Stimulated activated CD8-positive, alpha-beta memory T cell treated with anti-CD3 and anti-CD28 coated beads, Interleukin-12 subunit alpha, Interleukin-12 subunit beta, amount 100 ng/mL, for 4 hours (primary cell): Measurements from ENCODE around the gene RPUSD2.

Experiments
- DNase-seq: peaks from one replicate; pipeline ENCODE4 v3.0.0-alpha.2; 2020; ENCODE audit warnings: low read depth

RPUSD2 gene, protein sequence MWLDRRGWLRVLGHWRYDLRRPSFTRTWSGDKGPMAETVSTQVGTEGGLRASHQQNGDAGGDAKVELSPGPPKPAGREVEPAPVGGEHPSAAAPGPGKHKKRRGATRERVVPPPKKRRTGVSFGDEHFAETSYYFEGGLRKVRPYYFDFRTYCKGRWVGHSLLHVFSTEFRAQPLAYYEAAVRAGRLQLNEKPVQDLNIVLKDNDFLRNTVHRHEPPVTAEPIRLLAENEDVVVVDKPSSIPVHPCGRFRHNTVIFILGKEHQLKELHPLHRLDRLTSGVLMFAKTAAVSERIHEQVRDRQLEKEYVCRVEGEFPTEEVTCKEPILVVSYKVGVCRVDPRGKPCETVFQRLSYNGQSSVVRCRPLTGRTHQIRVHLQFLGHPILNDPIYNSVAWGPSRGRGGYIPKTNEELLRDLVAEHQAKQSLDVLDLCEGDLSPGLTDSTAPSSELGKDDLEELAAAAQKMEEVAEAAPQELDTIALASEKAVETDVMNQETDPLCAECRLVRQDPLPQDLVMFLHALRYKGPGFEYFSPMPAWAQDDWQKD

DNA sequence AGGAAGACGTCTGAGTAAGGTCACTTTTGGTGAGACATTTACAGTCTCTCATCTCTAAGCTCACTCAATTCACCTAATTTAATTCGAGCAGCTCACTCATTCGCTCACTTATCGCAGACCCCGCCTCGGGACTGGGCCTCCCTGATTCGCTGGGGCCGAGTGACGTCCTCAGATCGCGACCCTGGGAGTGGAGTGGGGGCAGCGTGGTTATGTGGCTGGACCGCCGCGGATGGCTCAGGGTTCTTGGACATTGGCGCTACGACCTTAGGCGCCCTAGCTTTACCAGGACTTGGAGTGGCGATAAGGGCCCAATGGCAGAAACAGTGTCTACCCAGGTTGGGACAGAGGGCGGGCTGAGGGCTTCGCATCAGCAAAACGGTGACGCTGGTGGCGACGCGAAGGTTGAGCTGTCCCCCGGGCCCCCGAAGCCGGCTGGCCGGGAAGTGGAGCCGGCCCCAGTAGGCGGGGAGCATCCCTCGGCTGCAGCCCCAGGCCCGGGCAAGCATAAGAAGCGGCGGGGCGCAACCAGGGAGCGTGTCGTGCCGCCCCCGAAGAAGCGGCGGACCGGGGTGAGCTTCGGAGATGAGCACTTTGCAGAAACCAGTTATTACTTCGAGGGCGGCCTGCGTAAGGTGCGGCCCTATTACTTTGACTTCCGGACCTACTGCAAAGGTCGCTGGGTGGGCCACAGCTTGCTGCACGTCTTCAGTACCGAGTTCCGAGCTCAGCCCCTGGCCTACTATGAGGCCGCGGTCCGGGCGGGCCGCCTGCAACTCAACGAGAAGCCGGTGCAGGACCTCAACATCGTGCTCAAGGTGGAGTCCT lies at the start of gene RPUSD2:
TSS of gene RPUSD2 (plus strand) at position 171 of the 825 bp plus-strand sequence. CDS start at position 210, 39 bp downstream.
- peak; percentile 85 for DNase-seq

GRCh38 chr15:40523611-40524010 lies 45.5 kb upstream of the RPUSD2 start:
- no peak for DNase-seq

DNA sequence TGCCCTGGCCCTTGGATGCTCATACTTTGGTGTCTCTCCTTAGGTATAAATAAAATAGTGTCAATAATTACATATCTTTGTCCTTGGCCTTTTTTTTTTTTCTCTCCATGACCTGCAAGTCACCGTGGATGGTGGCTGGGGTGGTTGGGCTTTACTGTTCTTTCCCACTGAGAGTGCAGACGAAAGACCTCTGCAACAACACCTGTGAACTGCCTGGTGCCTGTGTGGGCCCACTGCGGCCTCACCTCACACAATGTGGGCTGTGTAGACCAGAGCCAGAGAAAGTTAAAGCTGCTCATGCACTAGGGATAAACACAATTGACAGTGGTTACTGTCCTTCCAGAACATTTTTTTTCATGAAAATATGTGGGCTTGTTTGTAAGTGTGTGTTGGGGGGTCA lies 43.2 kb upstream of the RPUSD2 start:
- no peak for DNase-seq

DNA sequence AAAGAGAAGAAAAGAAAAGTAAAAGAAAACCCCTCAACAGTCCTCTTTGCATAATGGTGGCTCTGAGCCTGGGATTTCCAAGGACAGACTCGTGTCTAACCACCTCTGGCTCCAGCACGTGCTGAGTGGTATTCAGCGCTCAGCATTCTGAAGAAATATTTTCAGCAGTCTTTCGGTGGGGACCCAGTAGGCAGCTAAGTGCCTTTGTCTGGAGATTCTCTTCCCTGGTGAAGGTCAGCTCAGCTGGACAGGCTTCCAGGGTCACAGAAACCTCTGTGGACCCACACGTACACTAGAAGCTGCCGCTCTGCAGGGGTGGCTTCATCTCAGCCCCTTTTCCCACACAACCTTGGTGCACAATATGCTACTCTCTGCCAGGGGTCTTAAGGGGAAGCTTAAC lies 40.3 kb upstream of the RPUSD2 start:
- DNase-seq: no peak

DNA sequence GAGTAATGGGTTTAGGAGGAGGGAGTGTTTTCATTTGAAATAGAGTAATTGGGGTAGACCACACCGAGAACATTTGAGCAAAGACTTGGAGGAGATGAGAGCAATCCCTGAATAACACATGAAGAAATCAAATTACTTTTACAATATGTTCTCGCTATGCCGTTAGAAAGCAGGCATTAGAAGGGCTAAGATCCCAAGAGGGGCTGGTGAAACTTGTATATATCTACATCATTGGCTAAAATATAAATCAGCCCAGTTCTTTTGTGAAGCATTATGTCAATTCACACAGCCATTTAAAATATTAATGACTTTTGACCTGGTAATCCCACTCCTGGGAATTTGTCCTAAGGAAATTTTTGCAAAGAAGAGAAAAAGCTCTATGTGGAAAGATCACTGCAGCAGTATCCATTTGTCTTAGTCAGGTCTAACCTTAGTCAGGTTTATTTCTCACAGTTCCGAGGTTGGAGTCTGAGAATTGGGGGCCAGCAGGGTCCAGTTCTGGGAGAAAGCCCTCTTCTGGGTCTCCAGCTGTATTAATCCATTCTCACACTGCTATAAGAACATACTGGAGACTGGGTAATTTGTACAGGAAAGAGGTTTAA lies 35.2 kb upstream of the RPUSD2 start:
- no peak for DNase-seq

GRCh38 chr15:40534371-40534770 lies 34.7 kb upstream of the RPUSD2 start:
- no peak for DNase-seq

DNA sequence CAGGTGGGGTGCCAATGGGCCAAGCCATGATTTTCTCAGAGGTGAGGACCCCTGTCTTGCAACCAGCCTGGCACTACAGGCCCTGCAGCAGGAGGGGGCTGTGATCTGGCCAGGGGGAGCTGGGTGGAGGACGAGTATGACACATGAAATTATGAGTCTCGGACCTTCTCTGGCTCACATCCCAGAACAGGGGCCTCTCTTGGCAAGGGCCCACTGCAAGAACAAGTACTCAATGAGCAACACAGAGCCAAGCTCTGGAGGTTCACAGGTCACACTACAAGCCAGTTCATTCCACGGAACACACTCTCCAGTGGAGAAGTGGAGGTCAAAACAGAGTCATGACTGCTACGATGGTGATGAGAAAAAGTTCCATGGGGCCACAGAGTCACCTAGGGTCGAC lies 32.6 kb upstream of the RPUSD2 start:
- no peak for DNase-seq

DNA sequence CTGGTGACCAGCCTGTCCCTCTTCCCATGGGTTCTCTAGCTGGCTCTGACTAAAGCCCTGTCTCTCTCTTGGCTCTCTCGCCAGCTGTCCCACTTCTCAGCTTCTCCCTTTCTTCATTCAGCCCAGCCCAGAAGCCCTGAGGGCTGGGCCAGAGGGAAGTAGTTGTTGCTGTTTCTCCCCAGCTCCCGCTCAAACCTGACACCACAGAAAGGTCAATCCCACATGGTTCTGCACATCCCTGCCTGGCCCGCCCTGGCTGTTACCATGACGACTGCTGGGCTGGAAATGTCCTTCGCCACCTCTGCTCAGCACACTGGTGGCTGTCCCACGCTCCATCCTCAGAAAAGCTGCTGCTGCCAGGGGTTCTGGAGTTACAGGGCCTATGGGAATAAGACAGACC lies 30.1 kb upstream of the RPUSD2 start:
- no peak for DNase-seq

- DNase-seq: no peak
Observed at GRCh38 chr15:40543082-40543481, 26.0 kb upstream of the RPUSD2 start.

DNA sequence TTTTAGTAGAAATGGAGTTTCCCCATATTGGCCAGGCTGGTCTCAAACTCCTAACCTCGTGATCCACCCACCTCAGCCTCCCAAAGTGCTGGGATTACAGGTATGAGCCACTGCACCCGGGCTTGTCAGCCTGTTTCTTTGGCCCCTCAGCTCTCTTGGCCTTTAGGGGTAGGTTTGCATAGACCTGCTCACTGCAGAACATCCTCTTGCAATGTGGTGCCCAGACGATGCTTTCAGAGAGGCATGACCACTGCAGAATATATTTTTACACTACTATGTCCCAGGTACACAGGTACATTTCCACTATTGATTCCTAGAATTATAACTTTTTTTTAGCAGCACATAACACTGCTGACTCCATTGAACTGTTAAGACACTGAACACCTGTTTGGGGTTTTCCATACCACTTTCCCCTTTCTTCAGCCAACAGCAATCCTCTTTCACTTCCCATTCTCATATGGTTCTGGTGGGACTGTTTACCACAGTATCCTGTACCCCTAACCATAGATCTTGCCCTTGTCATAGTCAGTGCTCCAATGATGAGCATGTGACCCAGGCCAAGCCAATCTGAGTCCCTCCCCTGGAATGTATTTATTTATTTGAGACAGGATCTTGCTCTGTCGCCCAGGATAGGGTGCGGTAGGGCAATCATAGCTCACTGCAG lies 25.3 kb upstream of the RPUSD2 start:
- DNase-seq: no peak

GRCh38 chr15:40545457-40545856 lies 23.6 kb upstream of the RPUSD2 start:
- DNase-seq: no peak

GRCh38 chr15:40548610-40549009 lies 20.5 kb upstream of the RPUSD2 start:
- no peak for DNase-seq

DNA sequence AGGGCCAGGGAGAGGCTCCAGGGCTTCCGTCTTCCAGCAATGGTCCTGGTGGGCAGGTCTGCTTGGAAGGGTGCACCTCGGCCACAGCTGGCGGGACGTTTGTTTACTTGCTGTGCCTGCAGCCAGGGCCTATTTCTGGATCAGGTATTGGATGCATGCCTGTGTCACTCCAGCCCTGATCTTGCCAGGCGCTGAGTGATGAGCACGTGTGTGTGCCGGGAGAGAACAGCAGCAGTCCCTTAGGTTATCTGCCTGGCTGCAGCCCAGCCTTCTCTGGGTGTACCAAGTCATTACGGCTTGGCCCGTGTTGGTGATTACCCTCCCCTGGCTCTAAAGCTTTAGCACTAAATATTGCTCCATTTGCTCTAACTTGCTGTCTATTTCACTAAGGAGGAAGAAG lies 19.2 kb upstream of the RPUSD2 start:
- DNase-seq: no peak

- DNase-seq: no peak
Observed at GRCh38 chr15:40550341-40551037, 18.6 kb upstream of the RPUSD2 start.

- DNase-seq: no peak
Observed at GRCh38 chr15:40554161-40554525, 15.0 kb upstream of the RPUSD2 start.

- DNase-seq: no peak
Observed at GRCh38 chr15:40555876-40556275, 13.2 kb upstream of the RPUSD2 start.

DNA sequence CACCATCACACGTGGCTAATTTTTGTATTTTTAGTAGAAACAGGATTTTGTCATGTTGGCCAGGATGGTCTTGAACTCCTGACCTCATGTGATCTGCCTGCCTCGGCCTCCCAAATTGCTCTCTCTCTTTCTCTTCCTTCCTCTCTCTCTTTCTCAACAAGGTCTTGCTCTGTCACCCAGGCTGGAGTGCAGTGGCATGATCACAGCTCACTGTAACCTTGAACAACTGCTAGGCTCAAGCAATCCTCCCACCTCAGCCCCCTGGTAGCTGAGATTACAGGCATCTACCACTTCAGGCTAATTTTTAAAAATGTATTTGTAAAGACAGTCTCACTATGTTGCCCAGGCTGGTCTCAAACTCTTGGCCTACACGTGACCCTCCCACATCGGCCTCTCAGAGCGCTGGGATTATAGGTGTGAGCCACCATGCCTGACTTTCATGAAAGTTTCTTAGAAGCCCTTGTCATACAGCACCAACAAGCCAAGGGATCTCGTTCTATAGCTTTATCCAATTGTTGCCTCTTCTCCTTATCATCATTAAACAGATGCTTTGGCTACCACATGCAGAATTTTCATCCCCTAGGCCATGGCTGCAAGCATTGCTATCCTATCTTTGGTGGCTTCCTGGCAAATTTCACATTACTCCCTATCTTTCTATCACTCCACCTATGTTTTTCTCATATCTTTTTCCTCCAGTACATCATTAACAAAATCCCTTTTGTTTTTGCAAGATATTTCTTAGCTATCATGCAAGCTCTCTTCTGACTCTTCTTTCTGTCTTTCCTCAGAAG lies 10.0 kb upstream of the RPUSD2 start:
- no peak for DNase-seq

DNA sequence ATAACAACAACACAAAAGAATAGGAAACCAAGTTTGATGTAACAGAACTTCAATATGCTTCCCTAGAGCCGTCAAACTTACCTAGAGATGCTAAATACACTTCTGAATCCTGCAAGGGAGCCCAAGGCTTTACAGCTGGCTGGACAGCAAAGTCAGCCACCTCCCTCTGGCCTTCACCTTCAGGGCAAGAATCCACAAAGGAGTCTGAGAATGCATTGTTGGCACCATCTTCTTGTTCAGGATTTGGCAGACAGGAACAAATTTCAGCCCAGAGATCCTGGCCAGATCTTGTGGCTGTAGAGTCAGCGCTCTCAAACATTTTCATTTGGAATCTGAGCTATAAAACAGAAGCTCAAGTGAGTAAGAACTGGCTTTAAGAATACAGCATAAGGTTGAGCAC lies 6.4 kb upstream of the RPUSD2 start:
- no peak for DNase-seq

DNA sequence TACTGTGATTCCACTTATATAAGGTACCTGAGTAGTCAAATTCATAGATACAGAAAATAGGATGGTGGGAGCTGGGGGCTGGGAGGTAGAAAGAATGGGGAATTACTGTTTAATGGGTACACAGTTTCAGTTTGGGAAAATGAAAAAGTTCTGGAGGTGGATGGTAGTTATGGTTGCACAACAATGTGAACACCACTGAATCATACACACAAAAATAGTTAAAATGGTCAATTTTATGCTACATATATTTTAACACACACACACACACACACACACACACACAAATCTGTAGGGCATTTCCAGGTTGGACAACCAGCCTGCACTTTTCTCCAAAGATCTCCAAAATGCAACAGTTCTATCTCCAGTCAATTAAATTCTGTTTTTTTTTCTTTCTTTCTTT lies 5.7 kb upstream of the RPUSD2 start:
- DNase-seq: no peak

DNA sequence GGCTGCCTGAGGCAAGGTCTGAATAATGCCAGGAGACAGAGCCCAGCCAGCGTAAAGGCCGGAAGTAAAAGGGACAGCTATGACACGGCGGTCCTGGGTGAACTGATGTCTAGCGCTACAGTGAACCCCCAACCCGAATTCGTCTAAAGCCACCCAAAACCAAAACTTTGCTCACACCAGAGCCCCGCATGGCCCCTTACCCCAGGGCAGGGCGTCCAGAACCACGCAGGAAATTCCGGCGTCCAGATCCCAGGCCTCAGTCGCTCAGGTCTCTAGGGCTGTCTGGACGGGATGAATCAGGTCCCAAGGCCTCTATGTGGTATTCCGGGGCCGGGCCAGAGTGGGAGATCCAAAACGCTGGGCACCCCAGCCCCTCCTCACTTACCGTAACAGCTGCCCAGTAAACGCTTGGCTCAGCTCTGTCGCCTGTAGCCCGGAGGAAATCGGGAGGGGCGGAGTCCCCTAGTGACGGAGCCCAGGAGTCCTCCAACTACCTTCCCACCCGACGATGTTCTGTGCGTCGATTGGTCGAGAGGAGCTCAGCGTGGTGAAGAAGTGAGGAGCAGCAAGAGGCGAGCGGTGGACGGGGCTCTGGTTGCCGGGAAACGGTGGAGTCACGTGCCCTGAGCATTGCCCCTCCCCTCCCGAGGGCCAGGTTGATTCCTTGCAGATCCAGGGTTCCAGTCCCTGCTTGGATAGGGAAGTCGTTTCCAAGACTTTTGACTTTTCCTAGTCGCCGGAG lies 4.3 kb upstream of the RPUSD2 start, which contains the start of gene CCDC32:
TSS of gene CCDC32 (minus strand) at position 452 of the 742 bp plus-strand sequence. CDS start 2,027 bp downstream, outside the sequence.
- DNase-seq: peak; percentile 85
